Parathyroid adenoma (tissue), 2 donors: Measurements from ENCODE around the gene PDZD7.
"Not testable (repeated sequence)": the region's sequence is repeated elsewhere in the genome, so short reads cannot be mapped to it uniquely, and the experiment has no call there.

ENCODE experiments used
- H2AFZ ChIP-seq: fragments of 300-600 bp; sonication (generic); one replicate; pipeline ENCODE4 v1.7.0; 2017; ENCODE audit warnings: antibody characterized with exemption, mild to moderate bottlenecking
- H3K27ac ChIP-seq: fragments of 300-600 bp; sonication (generic); one replicate; pipeline ENCODE4 v1.7.0; 2017
- H3K27me3 ChIP-seq: fragments of 300-600 bp; sonication (generic); one replicate; pipeline ENCODE4 v1.7.0; 2017; ENCODE audit warnings: low read length; ENCODE audit not compliant: control insufficient read depth, insufficient read depth
- H3K36me3 ChIP-seq: fragments of 300-600 bp; sonication (generic); one replicate; pipeline ENCODE4 v1.7.0; 2017; ENCODE audit warnings: low read length; ENCODE audit not compliant: control insufficient read depth, insufficient read depth
- H3K4me1 ChIP-seq: fragments of 300-600 bp; sonication (generic); one replicate; pipeline ENCODE4 v1.7.0; 2017; ENCODE audit warnings: control low read depth
- H3K4me2 ChIP-seq: fragments of 300-600 bp; sonication (generic); one replicate; pipeline ENCODE4 v1.7.0; 2017; ENCODE audit warnings: low read length
- H3K4me3 ChIP-seq: fragments of 300-600 bp; sonication (generic); one replicate; pipeline ENCODE4 v1.7.0; 2017; ENCODE audit warnings: low read depth, low read length
- H3K79me2 ChIP-seq: fragments of 300-600 bp; sonication (generic); one replicate; pipeline ENCODE4 v1.7.0; 2017; ENCODE audit warnings: control low read depth
- H3K9ac ChIP-seq: fragments of 300-600 bp; sonication (generic); one replicate; pipeline ENCODE4 v1.7.0; 2017; ENCODE audit warnings: mild to moderate bottlenecking
- H3K9me3 ChIP-seq: fragments of 300-600 bp; sonication (generic); one replicate; pipeline ENCODE4 v1.7.0; 2017; ENCODE audit warnings: low read length; ENCODE audit not compliant: control insufficient read depth
- TF ChIP-seq, protein P1 (sequence below): fragments of 300-600 bp; sonication (generic); IDR thresholded peaks from one replicate; pipeline ENCODE4 v1.7.0; 2017; ENCODE audit warnings: antibody characterized with exemption, mild to moderate bottlenecking
- donor health status: primary hyperparathyroidism.

PDZD7 gene

DNA sequence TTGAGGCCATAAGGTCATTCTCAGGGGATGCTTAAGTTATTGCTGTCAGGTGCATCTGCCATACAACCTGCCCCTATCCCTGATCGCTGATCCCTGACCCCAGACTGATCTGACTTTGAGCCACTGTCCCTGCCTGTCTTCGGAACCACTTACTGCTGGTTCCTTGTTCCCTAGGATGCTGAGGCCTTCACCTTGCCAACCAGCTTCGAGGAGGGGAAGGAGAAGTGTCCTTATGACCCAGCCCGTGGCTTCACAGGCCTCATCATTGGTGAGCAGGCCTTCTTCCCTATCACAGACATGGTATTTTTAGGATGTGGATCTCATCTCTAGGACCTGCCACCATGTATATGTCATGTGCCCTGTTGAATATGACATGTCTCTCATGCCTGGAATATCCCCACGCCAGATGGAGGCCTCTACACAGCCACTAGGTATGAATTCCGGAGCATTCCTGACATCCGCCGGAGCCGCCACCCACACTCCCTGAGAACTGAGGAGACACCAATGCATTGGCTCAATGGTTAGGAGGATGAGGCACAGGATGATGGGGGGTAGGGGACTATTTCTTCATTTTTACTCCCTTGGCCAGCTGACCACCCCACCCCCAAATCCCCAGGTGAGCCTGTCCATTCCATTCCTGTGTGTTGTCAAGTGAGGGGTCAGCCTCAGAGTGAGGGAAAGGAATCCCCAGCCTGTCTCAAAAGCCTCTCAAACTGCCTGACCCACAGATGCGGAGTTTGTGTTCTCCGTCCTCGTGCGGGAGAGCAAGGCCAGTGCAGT is 52.6 kb downstream of the PDZD7 start:
- TF ChIP-seq, protein P1, sequence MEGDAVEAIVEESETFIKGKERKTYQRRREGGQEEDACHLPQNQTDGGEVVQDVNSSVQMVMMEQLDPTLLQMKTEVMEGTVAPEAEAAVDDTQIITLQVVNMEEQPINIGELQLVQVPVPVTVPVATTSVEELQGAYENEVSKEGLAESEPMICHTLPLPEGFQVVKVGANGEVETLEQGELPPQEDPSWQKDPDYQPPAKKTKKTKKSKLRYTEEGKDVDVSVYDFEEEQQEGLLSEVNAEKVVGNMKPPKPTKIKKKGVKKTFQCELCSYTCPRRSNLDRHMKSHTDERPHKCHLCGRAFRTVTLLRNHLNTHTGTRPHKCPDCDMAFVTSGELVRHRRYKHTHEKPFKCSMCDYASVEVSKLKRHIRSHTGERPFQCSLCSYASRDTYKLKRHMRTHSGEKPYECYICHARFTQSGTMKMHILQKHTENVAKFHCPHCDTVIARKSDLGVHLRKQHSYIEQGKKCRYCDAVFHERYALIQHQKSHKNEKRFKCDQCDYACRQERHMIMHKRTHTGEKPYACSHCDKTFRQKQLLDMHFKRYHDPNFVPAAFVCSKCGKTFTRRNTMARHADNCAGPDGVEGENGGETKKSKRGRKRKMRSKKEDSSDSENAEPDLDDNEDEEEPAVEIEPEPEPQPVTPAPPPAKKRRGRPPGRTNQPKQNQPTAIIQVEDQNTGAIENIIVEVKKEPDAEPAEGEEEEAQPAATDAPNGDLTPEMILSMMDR, result no peak
- no peak overlapping the region for H3K4me3 ChIP-seq
- no peaks in the 10 kb centered on the region for H3K9me3 ChIP-seq
- H3K4me2 ChIP-seq, result no peak overlapping the region
- no peak overlapping the region for H3K27ac ChIP-seq
- H3K9ac ChIP-seq, result no peak overlapping the region
- H3K4me1 ChIP-seq, result peaks cover 2% of the 10 kb centered on the region
- H3K36me3 ChIP-seq, result no peaks in the 10 kb centered on the region
- no peaks in the 10 kb centered on the region for H3K79me2 ChIP-seq
- no peaks in the 10 kb centered on the region for H3K27me3 ChIP-seq
- no peak overlapping the region for H2AFZ ChIP-seq

- Histone ChIP-seq H3K9ac (no peak overlapping the region), H3K79me2 (no peaks in the 10 kb centered on the region), H3K4me3 (no peak overlapping the region), H3K4me1 (peaks cover 2% of the 10 kb centered on the region), H3K27me3 (no peaks in the 10 kb centered on the region), H2AFZ (no peak overlapping the region), H3K36me3 (no peaks in the 10 kb centered on the region), H3K27ac (no peak overlapping the region), H3K9me3 (no peaks in the 10 kb centered on the region), H3K4me2 (no peak overlapping the region)
- TF ChIP-seq, protein P1, result no peak
Measured at GRCh38 chr10:100977436-100977835, 53.5 kb downstream of the PDZD7 start.

- TF ChIP-seq, protein P1, result no peak
Measured at GRCh38 chr10:100976906-100977305, 54.0 kb downstream of the PDZD7 start.

DNA sequence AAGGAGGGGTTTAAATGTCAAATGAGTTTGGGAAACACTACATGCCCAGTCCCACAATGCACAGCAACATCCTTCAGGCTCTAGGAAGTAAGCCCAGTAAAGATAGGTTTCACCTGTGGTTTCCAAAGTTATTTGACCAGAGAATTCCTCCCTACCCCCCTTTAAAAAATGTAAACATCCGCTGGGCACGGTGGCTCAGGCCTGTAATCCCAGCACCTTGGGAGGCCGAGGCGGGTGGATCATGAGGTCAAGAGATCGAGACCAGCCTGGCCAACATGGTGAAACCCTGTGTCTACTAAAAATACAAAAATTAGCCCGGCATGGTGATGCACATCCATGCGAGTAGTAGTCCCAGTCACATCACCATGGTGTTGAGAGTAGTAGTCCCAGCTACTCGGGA is 55.5 kb downstream of the PDZD7 start:
- not testable (repeated sequence) for H3K4me2 ChIP-seq, H3K27ac ChIP-seq, H2AFZ ChIP-seq, H3K9me3 ChIP-seq, H3K9ac ChIP-seq, H3K4me3 ChIP-seq, H3K4me1 ChIP-seq, H3K79me2 ChIP-seq, H3K36me3 ChIP-seq, H3K27me3 ChIP-seq

More at GRCh38 chr10:100976906-100977305, 54.0 kb downstream of the PDZD7 start:
- Histone ChIP-seq H3K79me2 (no peaks in the 10 kb centered on the region), H3K4me3 (no peak overlapping the region), H2AFZ (no peak overlapping the region), H3K36me3 (no peaks in the 10 kb centered on the region), H3K9me3 (no peaks in the 10 kb centered on the region), H3K27ac (no peak overlapping the region), H3K4me1 (peaks cover 2% of the 10 kb centered on the region), H3K27me3 (no peaks in the 10 kb centered on the region), H3K4me2 (no peak overlapping the region), H3K9ac (no peak overlapping the region)

DNA sequence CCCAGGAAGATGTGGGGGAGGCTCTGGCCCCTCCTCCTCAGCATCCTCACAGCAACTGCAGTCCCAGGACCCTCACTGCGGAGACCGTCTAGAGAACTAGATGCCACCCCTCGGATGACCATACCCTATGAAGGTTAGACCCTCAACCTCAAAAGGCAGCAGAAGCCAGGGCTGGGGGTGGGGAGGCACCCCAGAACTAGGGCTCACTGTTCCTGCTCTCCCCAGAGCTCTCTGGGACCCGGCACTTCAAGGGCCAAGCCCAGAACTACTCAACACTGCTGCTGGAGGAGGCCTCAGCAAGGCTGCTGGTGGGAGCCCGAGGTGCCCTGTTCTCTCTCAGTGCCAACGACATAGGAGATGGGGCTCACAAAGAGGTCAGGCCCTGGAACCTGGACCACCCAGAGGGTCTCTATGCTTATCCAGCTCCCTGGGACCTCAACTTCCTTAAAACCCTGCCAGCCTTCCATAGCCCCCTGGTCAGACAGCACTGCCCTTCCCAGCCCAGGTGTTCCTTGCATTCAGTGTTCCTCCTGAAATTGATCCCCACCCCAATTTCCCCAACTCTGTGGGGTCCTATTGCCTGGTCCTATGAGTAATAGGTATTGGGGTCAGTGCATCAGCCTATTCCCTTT is 57.9 kb downstream of the PDZD7 start:
- H3K4me3 ChIP-seq, result no peak overlapping the region
- no peak overlapping the region for H3K4me2 ChIP-seq
- TF ChIP-seq, protein P1, result no peak
- no peaks in the 10 kb centered on the region for H3K9me3 ChIP-seq
- no peak overlapping the region for H3K9ac ChIP-seq
- no peaks in the 10 kb centered on the region for H3K27me3 ChIP-seq
- peaks cover 11% of the 10 kb centered on the region for H3K4me1 ChIP-seq
- no peaks in the 10 kb centered on the region for H3K79me2 ChIP-seq
- no peak overlapping the region for H2AFZ ChIP-seq
- H3K36me3 ChIP-seq, result no peaks in the 10 kb centered on the region
- H3K27ac ChIP-seq, result no peak overlapping the region
